Omental fat pad (tissue), 4 donors: Measurements from ENCODE around the gene KCNF1. TPM values are rescaled to one million over a fixed set of nuclear protein-coding genes. Genes with fewer than 3 reads are reported as not detected.

Source experiments
- ATAC-seq: fragments of 150-250 bp; one replicate; pipeline ENCODE4 v1.9.1; 2016; ENCODE audit warnings: mild to moderate bottlenecking, moderate library complexity; ENCODE audit not compliant: low FRiP score
- DNase-seq: peaks from one replicate; pipeline ENCODE4 v3.0.0-alpha.2; 2019; ENCODE audit warnings: low spot score
- CTCF ChIP-seq, 3 donors: fragments of 450-650 bp; IDR thresholded peaks; one replicate each; pipeline ENCODE4 v1.5.1; 2016 to 2017; ENCODE audit warnings: antibody characterized with exemption in 3 of 3, mild to moderate bottlenecking in 3 of 3, moderate library complexity in 2 of 3
- total RNA-seq, 4 donors: library from RNA; depleted of rRNA; stranded (reverse); fragments of >200 nt; gene quantifications; one replicate each; pipeline ENCODE4 v1.1.0, GENCODE V29; 2016

Gene KCNF1
- total RNA-seq, 4 donors from 2014 or later: 0.79 TPM; not detected in 3

- ATAC-seq: no peak
- DNase-seq: no peak
- no peak for TF ChIP-seq CTCF (IDR thresholded peaks at IDR 0.05)
Measured at GRCh38 chr2:10931710-10932255, 20.0 kb downstream of the KCNF1 start.

GRCh38 chr2:10932345-10933151 is 20.8 kb downstream of the KCNF1 start:
- no peak for ATAC-seq
- no peak for DNase-seq
- TF ChIP-seq CTCF (IDR thresholded peaks at IDR 0.05): no peak

- no peak for TF ChIP-seq CTCF (IDR thresholded peaks at IDR 0.05)
- no peak for ATAC-seq
- DNase-seq: no peak
Measured at GRCh38 chr2:10933700-10934225, 22.0 kb downstream of the KCNF1 start.

- no peak for TF ChIP-seq CTCF (IDR thresholded peaks at IDR 0.05)
- DNase-seq: no peak
- no peak for ATAC-seq
Measured at GRCh38 chr2:10934308-10934978, 22.7 kb downstream of the KCNF1 start.

- TF ChIP-seq CTCF (IDR thresholded peaks at IDR 0.05): no peak
- DNase-seq (no peak), ATAC-seq (no peak)
Measured at GRCh38 chr2:10934979-10935350, 23.2 kb downstream of the KCNF1 start.

GRCh38 chr2:10935366-10935918 is 23.7 kb downstream of the KCNF1 start:
- no peak for ATAC-seq
- TF ChIP-seq CTCF (IDR thresholded peaks at IDR 0.05): no peak
- no peak for DNase-seq
